ENCODE measurements around the gene DCC. TPM values are rescaled to one million over a fixed set of nuclear protein-coding genes. Genes with fewer than 3 reads are reported as not detected.
"Not testable (repeated sequence)": the region's sequence is repeated elsewhere in the genome, so short reads cannot be mapped to it uniquely, and the experiment has no call there.

DCC gene
- total RNA-seq, 2 experiments from 2014 or later, result not detected

GRCh38 chr18:53443831-53444230, 1103.8 kb downstream of the DCC start:
- DNase-seq, result no peak
- H3K9me3 Mint-ChIP-seq, result peaks cover 8% of the 10 kb centered on the region

GRCh38 chr18:53451902-53452301, 1111.9 kb downstream of the DCC start:
- H3K27ac Mint-ChIP-seq, result no peak overlapping the region
- H3K36me3 Mint-ChIP-seq (ENCODE audit: low read depth), result no peaks in the 10 kb centered on the region
- no peaks in the 10 kb centered on the region for H3K4me1 Mint-ChIP-seq
- no peak for DNase-seq
- no peaks in the 10 kb centered on the region for H3K27me3 Mint-ChIP-seq
- peaks cover 2% of the 10 kb centered on the region for H3K9me3 Mint-ChIP-seq
- no peak overlapping the region for H3K4me3 Mint-ChIP-seq
- ChIA-PET POLR2A (no interaction called here), CTCF (no interaction called here)

More at GRCh38 chr18:53443831-53444230, 1103.8 kb downstream of the DCC start:
- ChIA-PET CTCF (no interaction called here), POLR2A (no interaction called here)
- no peaks in the 10 kb centered on the region for H3K36me3 Mint-ChIP-seq (ENCODE audit: low read depth)
- H3K4me3 Mint-ChIP-seq, result no peak overlapping the region
- no peaks in the 10 kb centered on the region for H3K4me1 Mint-ChIP-seq
- no peaks in the 10 kb centered on the region for H3K27me3 Mint-ChIP-seq
- no peak overlapping the region for H3K27ac Mint-ChIP-seq

- no peak for DNase-seq
- H3K4me1 Mint-ChIP-seq, result no peaks in the 10 kb centered on the region
- H3K27ac Mint-ChIP-seq, result no peak overlapping the region
- no peak overlapping the region for H3K4me3 Mint-ChIP-seq
- CTCF ChIA-PET, result no interaction called here
- no peaks in the 10 kb centered on the region for H3K27me3 Mint-ChIP-seq
- POLR2A ChIA-PET, result no interaction called here
- H3K36me3 Mint-ChIP-seq (ENCODE audit: low read depth), result no peaks in the 10 kb centered on the region
- H3K9me3 Mint-ChIP-seq, result peaks cover 2% of the 10 kb centered on the region
These were observed 1117.1 kb downstream of the DCC start for GRCh38 chr18:53457068-53457467.

GRCh38 chr18:53458268-53458667, 1118.3 kb downstream of the DCC start:
- no peaks in the 10 kb centered on the region for H3K27me3 Mint-ChIP-seq
- H3K27ac Mint-ChIP-seq, result no peak overlapping the region
- no peaks in the 10 kb centered on the region for H3K4me1 Mint-ChIP-seq
- no peak for DNase-seq
- ChIA-PET CTCF (no interaction called here), POLR2A (no interaction called here)
- H3K9me3 Mint-ChIP-seq, result peaks cover 5% of the 10 kb centered on the region
- no peak overlapping the region for H3K4me3 Mint-ChIP-seq
- H3K36me3 Mint-ChIP-seq (ENCODE audit: low read depth), result no peaks in the 10 kb centered on the region

DNA sequence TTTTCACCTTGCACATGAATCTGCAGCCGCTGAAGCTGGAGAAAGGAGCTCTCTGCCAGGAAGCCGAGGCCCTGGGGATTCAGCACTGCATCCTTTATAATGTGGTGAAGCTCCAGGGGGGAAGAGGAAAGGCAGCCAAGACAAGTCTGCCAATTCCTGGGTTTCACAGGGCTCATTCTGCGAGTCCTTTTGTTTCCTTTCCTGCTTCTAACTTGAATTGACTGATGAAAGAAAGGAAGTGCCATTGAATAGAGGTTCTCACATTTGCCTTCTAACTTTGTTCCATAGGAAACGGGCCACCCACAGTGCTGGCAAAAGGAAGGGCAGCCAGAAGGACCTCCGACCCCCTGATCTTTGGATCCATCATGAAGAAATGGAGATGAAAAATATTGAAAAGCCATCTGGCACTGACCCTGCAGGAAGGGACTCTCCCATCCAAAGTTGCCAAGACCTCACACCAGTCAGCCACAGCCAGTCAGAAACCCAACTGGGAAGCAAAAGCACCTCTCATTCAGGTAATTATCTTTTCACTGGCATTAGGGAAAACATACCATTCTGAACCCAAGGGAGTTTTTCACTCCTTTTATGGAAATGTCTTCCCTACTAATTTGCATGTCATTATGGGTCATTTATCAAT, 1119.1 kb downstream of the DCC start:
- Mint-ChIP-seq H3K36me3 (ENCODE audit: low read depth) (no peaks in the 10 kb centered on the region), H3K27me3 (no peaks in the 10 kb centered on the region), H3K4me3 (no peak overlapping the region), H3K27ac (no peak overlapping the region), H3K9me3 (peaks cover 5% of the 10 kb centered on the region), H3K4me1 (no peaks in the 10 kb centered on the region)
- ChIA-PET POLR2A (no interaction called here), CTCF (no interaction called here)
- no peak for DNase-seq

- POLR2A ChIA-PET, result no interaction called here
- CTCF ChIA-PET, result no interaction called here
- no peaks in the 10 kb centered on the region for H3K36me3 Mint-ChIP-seq (ENCODE audit: low read depth)
- no peak for DNase-seq
- H3K27ac Mint-ChIP-seq, result no peak overlapping the region
- peaks cover 6% of the 10 kb centered on the region for H3K9me3 Mint-ChIP-seq
- H3K27me3 Mint-ChIP-seq, result no peaks in the 10 kb centered on the region
- no peaks in the 10 kb centered on the region for H3K4me1 Mint-ChIP-seq
- no peak overlapping the region for H3K4me3 Mint-ChIP-seq
These were observed 1127.8 kb downstream of the DCC start for GRCh38 chr18:53467756-53468155.

DNA sequence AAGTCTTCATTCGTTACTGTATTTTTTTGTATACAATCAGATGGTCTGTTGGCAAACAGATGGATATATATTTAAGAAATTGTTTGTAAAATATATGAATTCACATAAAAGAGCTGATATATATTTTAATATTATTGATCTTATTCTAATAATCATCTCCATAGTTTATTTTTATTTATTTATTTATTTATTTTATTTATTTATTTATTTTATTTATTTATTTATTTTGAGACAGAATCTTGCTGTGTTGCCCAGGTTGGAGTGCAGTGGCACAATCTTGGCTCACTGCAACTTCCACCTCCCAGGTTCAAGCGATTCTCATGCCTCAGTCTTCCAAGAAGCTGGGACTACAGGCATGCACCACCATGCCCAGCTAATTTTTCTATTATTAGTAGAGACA, 1128.2 kb downstream of the DCC start:
- H3K9me3 Mint-ChIP-seq; H3K27ac Mint-ChIP-seq; DNase-seq; POLR2A ChIA-PET; CTCF ChIA-PET; H3K4me3 Mint-ChIP-seq; H3K36me3 Mint-ChIP-seq (ENCODE audit: low read depth); H3K27me3 Mint-ChIP-seq; H3K4me1 Mint-ChIP-seq: not testable (repeated sequence)

DNA sequence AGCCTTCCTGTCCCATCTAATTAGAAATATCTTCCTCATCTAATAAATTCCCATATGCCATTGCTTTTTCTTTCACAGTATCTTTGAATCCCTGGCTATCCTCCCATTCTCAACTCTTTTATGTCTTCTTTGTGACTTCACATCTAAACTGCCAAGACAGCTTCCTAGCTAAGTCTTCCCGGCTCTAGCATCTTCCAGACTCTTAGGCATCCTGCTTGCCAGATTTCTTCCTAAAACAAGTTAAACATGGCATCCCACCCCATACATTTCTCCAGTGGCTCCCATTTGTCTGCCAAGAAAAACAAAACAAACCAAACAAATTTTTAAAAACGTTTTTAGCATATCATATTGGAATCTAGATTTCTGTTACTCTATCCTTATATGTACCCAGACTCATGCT, 1132.5 kb downstream of the DCC start:
- Mint-ChIP-seq H3K4me3 (no peak overlapping the region), H3K27ac (no peak overlapping the region), H3K9me3 (peaks cover 8% of the 10 kb centered on the region), H3K27me3 (no peaks in the 10 kb centered on the region), H3K4me1 (no peaks in the 10 kb centered on the region), H3K36me3 (ENCODE audit: low read depth) (no peaks in the 10 kb centered on the region)
- ChIA-PET CTCF (no interaction called here), POLR2A (no interaction called here)
- no peak for DNase-seq

- H3K27ac Mint-ChIP-seq, result no peak overlapping the region
- H3K4me1 Mint-ChIP-seq, result no peaks in the 10 kb centered on the region
- H3K36me3 Mint-ChIP-seq (ENCODE audit: low read depth), result no peaks in the 10 kb centered on the region
- ChIA-PET CTCF (no interaction called here), POLR2A (no interaction called here)
- H3K9me3 Mint-ChIP-seq, result peaks cover 5% of the 10 kb centered on the region
- H3K27me3 Mint-ChIP-seq, result no peaks in the 10 kb centered on the region
- no peak overlapping the region for H3K4me3 Mint-ChIP-seq
- no peak for DNase-seq
These were observed 1138.2 kb downstream of the DCC start for GRCh38 chr18:53478155-53478554.

DNA sequence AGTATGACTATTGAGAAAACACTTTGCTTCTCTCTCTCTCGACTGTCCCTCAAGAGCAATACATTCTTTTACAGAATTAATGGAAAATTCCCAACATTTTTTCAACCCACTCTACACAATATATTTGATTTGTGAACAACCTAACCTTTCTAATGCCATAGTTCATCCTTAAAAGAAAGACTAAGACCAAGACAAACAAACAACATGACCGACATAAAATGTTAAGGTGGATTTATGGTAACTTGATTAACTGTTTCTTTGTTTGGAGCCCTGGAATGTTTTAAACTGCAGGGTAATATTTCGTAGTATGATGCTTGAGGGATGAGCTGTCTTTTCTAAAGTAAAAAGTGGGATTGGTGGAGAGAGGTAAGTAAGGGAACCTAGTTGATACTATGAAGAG, 1146.3 kb downstream of the DCC start:
- Mint-ChIP-seq H3K9me3 (no peaks in the 10 kb centered on the region), H3K4me1 (no peaks in the 10 kb centered on the region), H3K36me3 (ENCODE audit: low read depth) (no peaks in the 10 kb centered on the region), H3K27me3 (no peaks in the 10 kb centered on the region), H3K4me3 (no peak overlapping the region), H3K27ac (no peak overlapping the region)
- CTCF ChIA-PET, result no interaction called here
- POLR2A ChIA-PET, result no interaction called here
- DNase-seq, result no peak

GRCh38 chr18:53489266-53489665, 1149.3 kb downstream of the DCC start:
- CTCF ChIA-PET, result no interaction called here

GRCh38 chr18:53490019-53490418, 1150.0 kb downstream of the DCC start:
- no peak for DNase-seq
- CTCF ChIA-PET, result no interaction called here
- H3K4me1 Mint-ChIP-seq, result no peaks in the 10 kb centered on the region
- H3K36me3 Mint-ChIP-seq (ENCODE audit: low read depth), result no peaks in the 10 kb centered on the region
- H3K27me3 Mint-ChIP-seq, result no peaks in the 10 kb centered on the region
- peaks cover 8% of the 10 kb centered on the region for H3K9me3 Mint-ChIP-seq
- no peak overlapping the region for H3K4me3 Mint-ChIP-seq
- POLR2A ChIA-PET, result no interaction called here
- no peak overlapping the region for H3K27ac Mint-ChIP-seq

More at GRCh38 chr18:53489266-53489665, 1149.3 kb downstream of the DCC start:
- Mint-ChIP-seq H3K4me1 (no peaks in the 10 kb centered on the region), H3K36me3 (ENCODE audit: low read depth) (no peaks in the 10 kb centered on the region), H3K27ac (no peak overlapping the region), H3K4me3 (no peak overlapping the region), H3K9me3 (peaks cover 8% of the 10 kb centered on the region), H3K27me3 (no peaks in the 10 kb centered on the region)
- POLR2A ChIA-PET, result no interaction called here
- no peak for DNase-seq

DNA sequence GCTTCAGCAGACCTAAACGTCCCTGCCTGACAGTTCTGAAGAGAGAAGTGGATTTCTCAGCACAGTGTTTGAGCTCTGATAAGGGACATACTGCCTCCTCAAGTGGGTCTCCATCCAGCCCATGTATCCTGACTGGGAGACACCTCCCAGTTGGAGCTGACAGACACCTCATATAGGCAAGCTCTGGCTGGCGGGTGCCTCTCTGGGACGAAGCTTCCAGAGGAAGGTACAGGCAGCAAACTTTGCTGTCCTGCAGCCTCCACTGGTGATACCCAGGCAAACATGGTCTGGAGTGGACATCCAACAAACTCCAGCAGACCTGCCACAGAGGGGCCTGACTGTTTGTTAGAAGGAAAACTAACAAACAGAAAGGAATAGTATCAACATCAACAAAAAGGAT, 1156.0 kb downstream of the DCC start:
- peaks cover 10% of the 10 kb centered on the region for H3K9me3 Mint-ChIP-seq
- POLR2A ChIA-PET, result no interaction called here
- CTCF ChIA-PET, result no interaction called here
- no peak overlapping the region for H3K27ac Mint-ChIP-seq
- no peak for DNase-seq
- H3K4me3 Mint-ChIP-seq, result no peak overlapping the region
- H3K4me1 Mint-ChIP-seq, result no peaks in the 10 kb centered on the region
- H3K36me3 Mint-ChIP-seq (ENCODE audit: low read depth), result no peaks in the 10 kb centered on the region
- no peaks in the 10 kb centered on the region for H3K27me3 Mint-ChIP-seq

DNA sequence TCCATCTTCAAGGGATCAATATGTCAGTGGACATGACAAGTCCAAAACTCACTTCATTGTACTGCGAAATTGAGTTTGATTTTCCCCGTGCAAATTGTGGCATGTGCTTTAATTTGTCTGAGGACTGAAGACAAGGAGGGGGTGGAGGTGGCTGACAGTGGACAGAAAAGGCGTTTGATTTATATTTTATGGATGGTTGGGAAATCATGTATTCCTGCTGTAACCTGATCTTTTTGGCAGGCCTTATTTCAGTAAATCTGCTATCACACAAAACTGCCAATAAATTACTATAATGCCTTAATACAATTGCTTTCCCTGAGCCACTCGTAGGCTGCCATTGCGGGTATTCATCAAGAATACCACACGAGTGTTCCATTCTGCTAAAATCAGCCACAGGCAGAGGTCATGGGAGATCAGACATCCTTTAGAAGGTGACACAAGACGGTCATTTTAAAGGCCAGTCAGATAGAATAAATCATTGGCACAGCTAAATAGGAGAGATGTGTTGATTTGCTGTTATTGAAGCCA, 1164.0 kb downstream of the DCC start:
- Mint-ChIP-seq H3K9me3 (no peaks in the 10 kb centered on the region), H3K4me1 (no peaks in the 10 kb centered on the region), H3K4me3 (no peak overlapping the region), H3K36me3 (ENCODE audit: low read depth) (no peaks in the 10 kb centered on the region), H3K27me3 (no peaks in the 10 kb centered on the region), H3K27ac (no peak overlapping the region)
- CTCF ChIA-PET, result no interaction called here
- POLR2A ChIA-PET, result no interaction called here
- DNase-seq, result no peak

Measured in activated CD4-positive, alpha-beta memory T cell treated with anti-CD3 and anti-CD28 coated beads, Interleukin-2, amount 10 ng/mL, durations not matched to agents 7 days and 5 days (primary cell).